ENCODE results near the gene CSMD2. TPM values are rescaled to one million over a fixed set of nuclear protein-coding genes. Genes with fewer than 3 reads are reported as not detected.

CSMD2 gene
- total and polyA plus RNA-seq, 2 of the 8 experiments (the other 6 are each of a cell fraction or from before 2014, with no cell fraction given) = 7.0 to 14.7 TPM

DNA sequence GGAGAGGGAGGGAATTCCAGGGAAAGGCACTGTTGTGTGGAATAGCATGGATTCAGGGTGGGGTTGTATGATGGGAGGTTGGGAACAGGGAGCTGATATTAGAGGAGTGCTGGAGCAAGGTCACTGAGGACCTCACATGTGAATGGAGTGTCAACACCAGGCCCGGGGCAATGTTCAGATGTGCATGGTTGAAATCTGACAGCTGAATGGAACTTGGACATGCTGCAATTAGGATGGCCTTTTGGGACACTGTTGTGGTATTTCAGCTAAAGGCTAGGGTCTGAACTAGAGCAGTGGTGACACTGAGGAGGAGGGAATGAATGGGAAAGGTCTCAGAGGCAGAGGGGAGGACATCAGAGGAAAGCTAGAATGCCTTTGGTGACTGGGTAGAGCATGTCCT lies 667.6 kb downstream of the CSMD2 start (continued):
- no peak for TF ChIP-seq ATF2 (IDR thresholded peaks at IDR 0.05; ENCODE audit: low read length)
- TF ChIP-seq CHD2 (IDR thresholded peaks at IDR 0.05; ENCODE audit: low read length) = no peak
- no peak for TF ChIP-seq POLR2AphosphoS5 (IDR thresholded peaks at IDR 0.05; ENCODE audit: low read depth, low read length)
- no peak for TF ChIP-seq TBP (IDR thresholded peaks at IDR 0.05; ENCODE audit: low read depth, low read length)
- no peak for TF ChIP-seq CREB1 (IDR thresholded peaks at IDR 0.05)
